Coronary artery (tissue), 2 donors: ENCODE data around the gene SPTB.

Experiments used
- DNase-seq: peaks from one replicate; pipeline ENCODE4 v3.0.0-alpha.2; 2017; ENCODE audit warnings: low spot score
- H3K27ac ChIP-seq, 2 donors: fragments of 200-600 bp; sonication (generic); one replicate each; pipeline ENCODE4 v1.5.1; 2016 to 2019
- H3K4me3 ChIP-seq: fragments of 200-600 bp; sonication (generic); 2 replicates; pipeline ENCODE4 v1.5.1; 2016; ENCODE audit warnings: mild to moderate bottlenecking, moderate library complexity
- CTCF ChIP-seq: fragments of 200-600 bp; sonication (generic); IDR thresholded peaks from one replicate; pipeline ENCODE4 v1.5.1; 2019; ENCODE audit warnings: antibody characterized with exemption

SPTB gene

GRCh38 chr14:64760916-64761315, 118.8 kb downstream of the SPTB start:
- Histone ChIP-seq H3K4me3 (no peak overlapping the region), H3K27ac (peak overlapping the region; percentile 67 to 93)
- DNase-seq: no peak
- no peak for TF ChIP-seq CTCF

DNA sequence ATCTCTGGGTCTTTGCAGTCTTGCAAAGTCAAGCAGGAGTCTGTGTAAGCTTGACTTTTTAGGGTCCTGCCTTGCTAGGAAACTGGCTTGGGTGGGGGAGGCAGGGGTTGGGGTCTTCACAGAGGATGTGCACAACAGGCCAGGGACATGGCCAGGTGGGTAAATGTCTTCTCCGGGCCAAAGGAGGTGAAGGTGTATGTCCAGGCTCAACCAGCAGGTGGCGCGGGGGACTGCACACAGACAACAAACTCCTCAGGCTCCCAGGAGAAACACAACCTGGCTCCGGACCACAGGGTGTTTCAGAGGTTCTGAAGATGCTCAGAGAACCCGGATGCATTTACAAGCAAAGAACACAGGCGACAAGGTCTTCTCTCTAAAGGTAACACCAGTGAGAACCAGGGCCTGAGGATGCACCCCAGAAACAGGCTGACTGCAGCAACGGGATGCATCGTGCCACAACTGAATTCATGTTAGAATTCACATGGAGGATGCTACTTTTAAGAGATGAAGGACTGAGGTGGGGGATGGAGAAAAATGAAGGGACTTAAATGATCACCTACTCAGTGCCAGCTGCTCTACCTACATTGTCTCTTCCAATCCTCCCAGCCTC, 119.5 kb downstream of the SPTB start:
- no peak overlapping the region for H3K4me3 ChIP-seq
- no peak for DNase-seq
- peak overlapping the region in 1 of 2 donors; percentile 93 for H3K27ac ChIP-seq
- peak; percentile 55 for TF ChIP-seq CTCF

- Histone ChIP-seq H3K4me3 (no peak overlapping the region), H3K27ac (peak overlapping the region; percentile 36 to 85)
- TF ChIP-seq CTCF: no peak
- no peak for DNase-seq
Observed at GRCh38 chr14:64759555-64759938, 120.2 kb downstream of the SPTB start.

DNA sequence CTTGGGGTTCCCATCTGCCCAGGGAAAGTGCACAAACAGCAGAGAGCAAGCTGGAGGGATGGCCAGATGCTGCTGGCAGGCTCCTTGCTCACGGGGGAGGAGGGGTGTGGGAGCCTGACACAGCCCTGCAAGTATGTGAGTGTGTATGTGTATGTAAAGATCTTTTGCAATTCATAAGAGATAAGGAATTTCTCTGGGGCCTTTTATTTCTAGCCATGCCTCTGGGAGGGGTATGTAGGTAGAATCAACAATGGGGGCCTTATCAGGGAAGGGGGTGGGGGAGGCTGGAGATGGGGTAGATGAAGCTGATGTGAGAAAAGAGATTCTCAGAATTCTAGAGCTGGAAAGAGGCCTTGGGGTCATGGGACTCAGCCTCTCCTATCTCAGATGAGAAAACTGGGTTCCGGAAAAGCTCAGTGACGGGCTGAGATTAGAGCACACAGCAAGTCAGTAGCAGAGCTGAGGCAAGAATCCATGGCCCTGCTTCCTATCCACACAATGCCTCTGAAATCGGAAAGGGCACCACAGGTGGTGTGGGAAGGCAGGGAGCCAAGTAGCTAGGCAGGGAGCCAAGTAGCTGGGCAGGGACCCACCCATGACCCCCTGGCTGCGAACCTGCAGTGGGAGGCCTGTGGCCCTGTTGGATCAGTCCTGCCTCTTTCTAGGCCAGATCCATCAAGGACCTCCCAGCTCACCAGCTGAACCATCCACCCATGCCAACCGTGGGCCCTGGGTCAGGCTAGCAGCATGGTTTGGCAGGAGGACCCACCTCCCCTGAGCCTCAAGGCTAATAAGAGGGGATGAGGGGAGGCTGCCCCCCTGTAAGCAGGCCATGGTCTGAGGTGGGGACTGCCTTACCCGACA, 120.8 kb downstream of the SPTB start:
- no peak for TF ChIP-seq CTCF
- no peak overlapping the region for H3K4me3 ChIP-seq
- peak overlapping the region; percentile 54 to 85 for H3K27ac ChIP-seq
- DNase-seq: no peak

- H3K4me3 ChIP-seq: no peak overlapping the region
- peak overlapping the region; percentile 54 to 85 for H3K27ac ChIP-seq
- DNase-seq: no peak
- no peak for TF ChIP-seq CTCF
Observed at GRCh38 chr14:64758025-64758521, 121.6 kb downstream of the SPTB start.

DNA sequence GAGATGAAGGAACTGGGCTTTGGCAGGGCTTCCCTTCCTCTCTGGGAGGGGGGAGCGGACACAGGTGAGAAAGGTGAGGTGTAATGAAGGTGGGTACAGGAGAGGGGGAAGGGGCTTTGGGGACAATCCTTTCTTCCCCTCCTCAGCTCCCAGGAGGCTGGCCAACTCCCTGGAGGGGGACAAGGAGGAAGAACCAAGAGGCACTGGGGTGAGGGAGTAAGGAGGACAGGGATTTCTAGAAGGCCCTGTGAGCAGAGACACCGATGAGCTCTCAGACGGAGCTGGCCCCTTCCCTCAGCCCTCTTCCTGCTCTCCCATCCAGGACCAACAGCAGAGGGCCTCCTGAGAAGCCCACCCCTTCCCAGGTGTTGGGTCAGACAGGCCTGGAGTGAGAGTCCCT, 122.1 kb downstream of the SPTB start:
- no peak overlapping the region for H3K4me3 ChIP-seq
- no peak for DNase-seq
- peak overlapping the region; percentile 54 to 85 for H3K27ac ChIP-seq
- TF ChIP-seq CTCF: no peak

DNA sequence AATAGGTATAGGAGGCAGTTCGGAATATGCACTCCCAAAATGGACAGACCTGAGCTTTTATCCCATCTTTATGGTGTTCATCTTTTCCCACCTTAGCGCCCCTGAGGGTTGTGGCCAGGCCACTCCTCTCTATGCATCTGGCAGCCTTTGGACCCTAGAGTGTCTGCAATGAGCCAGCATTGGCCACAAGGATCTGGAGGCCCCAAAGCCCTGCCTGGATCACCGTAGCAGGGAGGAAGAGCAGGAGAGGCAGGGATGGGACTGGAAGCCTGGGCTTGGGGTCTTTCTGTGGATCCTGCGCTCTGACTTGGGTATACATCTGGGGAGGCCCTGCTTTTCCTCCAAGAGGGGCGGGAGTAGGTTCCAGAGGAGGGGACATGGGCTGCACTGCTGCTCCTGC, 123.0 kb downstream of the SPTB start:
- DNase-seq: no peak
- peak overlapping the region in 1 of 2 donors; percentile 85 for H3K27ac ChIP-seq
- H3K4me3 ChIP-seq: no peak overlapping the region
- TF ChIP-seq CTCF: no peak
